Esophagus muscularis mucosa (tissue), 4 donors: Measurements from ENCODE around the gene OTOR. TPM values are rescaled to one million over a fixed set of nuclear protein-coding genes. Genes with fewer than 3 reads are reported as not detected.
A peak's percentile ranks its signal among the peaks of the same experiment; 100 is the strongest.

Source experiments
- DNase-seq: peaks from one replicate; pipeline ENCODE4 v3.0.0-alpha.2; 2017; ENCODE audit errors: extremely low spot score
- H3K27ac ChIP-seq, 4 donors: fragments of 200-600 bp; sonication (generic); replicated peaks in 1 of 4; 1 replicate in 3 of 4; 2 replicates in 1 of 4; pipeline ENCODE4 v1.5.1; 2016 to 2019; ENCODE audit warnings: mild to moderate bottlenecking in 1 of 4
- H3K27me3 ChIP-seq, 4 donors: fragments of 200-600 bp; sonication (generic); one replicate each; pipeline versions ENCODE4 v1.5.1 to v1.6.0; 2016 to 2019
- H3K36me3 ChIP-seq, 4 donors: fragments of 200-600 bp; sonication (generic); one replicate each; pipeline ENCODE4 v1.5.1; 2016 to 2019
- H3K4me1 ChIP-seq, 4 donors: fragments of 200-600 bp; sonication (generic); one replicate each; pipeline ENCODE4 v1.5.1; 2016 to 2019
- H3K4me3 ChIP-seq, 4 donors: fragments of 200-600 bp; sonication (generic); 1 replicate in 2 of 4; 2 replicates in 2 of 4; pipeline ENCODE4 v1.5.1; 2016 to 2019; ENCODE audit warnings: mild to moderate bottlenecking in 4 of 4, moderate library complexity in 1 of 4
- H3K9me3 ChIP-seq, 4 donors: fragments of 200-600 bp; sonication (generic); 1 replicate in 3 of 4; 2 replicates in 1 of 4; pipeline ENCODE4 v1.5.1; 2016 to 2019
- CTCF ChIP-seq, 3 experiments: fragments of 200-600 bp in 2 of 3; fragments of 450-650 bp in 1 of 3; sonication (generic) in 2 of 3; IDR thresholded peaks; one replicate each; pipeline ENCODE4 v1.5.1; 2017 to 2019; ENCODE audit warnings: antibody characterized with exemption in 3 of 3, mild to moderate bottlenecking in 2 of 3, moderate library complexity in 1 of 3
- EP300 ChIP-seq: sonication (generic); formaldehyde crosslinking; IDR thresholded peaks from one replicate; pipeline ENCODE4 v1.6.1; 2017; ENCODE audit warnings: antibody characterized with exemption
- POLR2A ChIP-seq: fragments of 450-650 bp; IDR thresholded peaks from one replicate; pipeline ENCODE4 v1.6.1; 2017; ENCODE audit warnings: antibody characterized with exemption, moderate library complexity, mild to moderate bottlenecking, low read depth
- POLR2AphosphoS5 ChIP-seq, 2 donors: sonication (generic); formaldehyde crosslinking; IDR thresholded peaks; one replicate each; pipeline ENCODE4 v1.6.1; 2017; ENCODE audit warnings: antibody characterized with exemption in 2 of 2
- WGBS: methylation state at CpG from one replicate; pipeline ENCODE4 v1.1.5; 2018; 5-methylcytosine and 5-hydroxymethylcytosine counted together
- intact Hi-C: fragments of 100-400 bp; cut with DNase I; formaldehyde crosslinking; loops from one replicate; pipeline ENCODE4 v1.15.1; 2023
- total RNA-seq, 4 donors: library from RNA; depleted of rRNA; stranded (reverse); fragments of >200 nt; gene quantifications; one replicate each; pipeline versions ENCODE4 v1.1.0 to v1.2.1, GENCODE V29; 2016

Gene OTOR
- total RNA-seq, 4 donors from 2014 or later, result not detected

- no peak for TF ChIP-seq EP300
- TF ChIP-seq POLR2A, result no peak
- peak in 1 of 3 experiments; percentile 27 for TF ChIP-seq CTCF (IDR thresholded peaks at IDR 0.05)
- TF ChIP-seq POLR2AphosphoS5 (IDR thresholded peaks at IDR 0.05), result peak; percentile 89 to 97
- peaks cover 4 to 30% (median 21%) of the 10 kb centered on the region in 4 donors for H3K36me3 ChIP-seq
- H3K4me3 ChIP-seq, result peak within 1 kb of the TSS; percentile 76 to 87 (median 83)
- peak; percentile 96 for DNase-seq
- peaks cover 0 to 21% (median 0%) of the 10 kb centered on the region in 4 donors for H3K27me3 ChIP-seq
- intact Hi-C loops, result loop anchor here (5.0 kb wide), 1 partner anchor 158 kb away; the partner anchor contains the start of gene KIF16B
- H3K9me3 ChIP-seq, result no peaks in the 10 kb centered on the region
- H3K4me1 ChIP-seq, result peaks cover 17 to 41% (median 20%) of the 10 kb centered on the region in 4 donors
- H3K27ac ChIP-seq, result peak within 1 kb of the TSS; percentile 74 to 87 (median 82)
- 7% methylated on average over 43 of the region's 57 CpGs for WGBS
Measured at GRCh38 chr20:16729565-16730460, 18.3 kb upstream of the OTOR start, which contains the start of gene SNRPB2. SNRPB2 (plus strand) TSS chr20:16730026; CDS start chr20:16731703, 1,677 bp downstream.

GRCh38 chr20:16732506-16733152 lies 15.5 kb upstream of the OTOR start:
- H3K4me1 ChIP-seq, result peaks cover 17 to 44% (median 20%) of the 10 kb centered on the region in 4 donors
- no peak for TF ChIP-seq POLR2AphosphoS5 (IDR thresholded peaks at IDR 0.05)
- TF ChIP-seq CTCF (IDR thresholded peaks at IDR 0.05), result no peak
- no peak for TF ChIP-seq EP300
- TF ChIP-seq POLR2A, result no peak
- H3K27ac ChIP-seq, result no peak overlapping the region
- WGBS, result 87% methylated on average over 4 of the region's 4 CpGs
- peaks cover 12 to 58% (median 39%) of the 10 kb centered on the region in 4 donors for H3K36me3 ChIP-seq
- no peaks in the 10 kb centered on the region for H3K27me3 ChIP-seq
- intact Hi-C loops, result no loop called here
- no peak overlapping the region for H3K4me3 ChIP-seq
- no peaks in the 10 kb centered on the region for H3K9me3 ChIP-seq
- DNase-seq, result no peak

- 90% methylated on average over 6 of the region's 6 CpGs for WGBS
- intact Hi-C loops, result no loop called here
- no peak for DNase-seq
- Histone ChIP-seq H3K4me3 (no peak overlapping the region), H3K9me3 (no peaks in the 10 kb centered on the region), H3K4me1 (no peaks in the 10 kb centered on the region), H3K27ac (no peak overlapping the region), H3K36me3 (peaks cover 29 to 72% (median 56%) of the 10 kb centered on the region in 4 donors), H3K27me3 (peaks cover 0 to 2% (median 0%) of the 10 kb centered on the region in 4 donors)
- TF ChIP-seq POLR2A (no peak), EP300 (no peak), CTCF (IDR thresholded peaks at IDR 0.05) (no peak), POLR2AphosphoS5 (IDR thresholded peaks at IDR 0.05) (no peak)
Measured at GRCh38 chr20:16740365-16741072, 7.6 kb upstream of the OTOR start.

- TF ChIP-seq POLR2A (no peak), CTCF (IDR thresholded peaks at IDR 0.05) (no peak), EP300 (no peak), POLR2AphosphoS5 (IDR thresholded peaks at IDR 0.05) (no peak)
- WGBS, result 66% methylated on average over 3 of the region's 3 CpGs
Measured at GRCh38 chr20:16744178-16744807, 3.9 kb upstream of the OTOR start.

More at GRCh38 chr20:16744178-16744807, 3.9 kb upstream of the OTOR start:
- Histone ChIP-seq H3K36me3 (peaks cover 10 to 34% (median 32%) of the 10 kb centered on the region in 4 donors), H3K4me3 (no peak overlapping the region), H3K4me1 (no peaks in the 10 kb centered on the region), H3K9me3 (no peaks in the 10 kb centered on the region), H3K27me3 (peaks cover 0 to 11% (median 0%) of the 10 kb centered on the region in 4 donors), H3K27ac (no peak overlapping the region)
- intact Hi-C loops, result no loop called here
- no peak for DNase-seq
